IMR-90 (cell line): ENCODE results near the gene LRRC4C. TPM values are rescaled to one million over a fixed set of nuclear protein-coding genes. Genes with fewer than 3 reads are reported as not detected.

Experiments used
- ATAC-seq: fragments of 200-7000 bp; cut with Tn5 transposase; 2 replicates; pipeline ENCODE4 v1.9.1; 2020; ENCODE audit warnings: low read depth, mild to moderate bottlenecking, moderate library complexity
- BruUV-seq: library from RNA; stranded (reverse); fragments of 400-500 nt; replicated peaks from 2 replicates; lab custom pipeline; 2021; lab: Mats Ljungman, UMichigan
- CTCF ChIA-PET: fragments of 300-600 bp; formaldehyde crosslinking; extraction: SDS; loops from one replicate; lab custom pipeline; 2021; ENCODE audit warnings: antibody characterized with exemption; lab: Yijun Ruan, JAX
- POLR2A ChIA-PET: fragments of 300-600 bp; sonication (Branson Sonifier 250); formaldehyde crosslinking; loops from one replicate; lab custom pipeline; 2022; ENCODE audit warnings: antibody characterized with exemption; ENCODE audit not compliant: unreplicated experiment; lab: Charles Lee
- DNase-seq: peaks from one replicate; pipeline ENCODE4 v3.0.0; 2013
- H2AFZ ChIP-seq: replicated peaks from 2 replicates; pipeline ENCODE3; 2013; ENCODE audit warnings: low read length, mild to moderate bottlenecking; ENCODE audit not compliant: poor library complexity
- H2AK5ac ChIP-seq: 2 replicates; pipeline ENCODE4 v1.6.1; 2013; ENCODE audit warnings: low read depth, low read length, inconsistent platforms
- H2AK9ac ChIP-seq: replicated peaks from 2 replicates; pipeline ENCODE3; 2013; ENCODE audit warnings: mild to moderate bottlenecking, low read depth, low read length, moderate library complexity; ENCODE audit not compliant: poor library complexity
- H2BK120ac ChIP-seq: 2 replicates; pipeline ENCODE4 v1.6.1; 2013; ENCODE audit warnings: low read depth, low read length, inconsistent platforms
- H2BK15ac ChIP-seq: 3 replicates; pipeline ENCODE4 v1.6.1; 2013; ENCODE audit warnings: low read depth, low read length, inconsistent platforms
- H2BK20ac ChIP-seq: 2 replicates; pipeline ENCODE4 v1.6.1; 2013; ENCODE audit warnings: low read depth, mild to moderate bottlenecking, inconsistent platforms, low read length, moderate library complexity
- H2BK5ac ChIP-seq: 2 replicates; pipeline ENCODE4 v1.6.1; 2013; ENCODE audit warnings: mild to moderate bottlenecking, low read depth, low read length, inconsistent platforms; ENCODE audit not compliant: poor library complexity, severe bottlenecking
- H3K14ac ChIP-seq: replicated peaks from 2 replicates; pipeline ENCODE4 v1.6.1; 2013; ENCODE audit warnings: low read depth, low read length, inconsistent platforms
- H3K18ac ChIP-seq: 2 replicates; pipeline ENCODE4 v1.6.1; 2013; ENCODE audit warnings: low read depth, low read length, control low read depth
- H3K23ac ChIP-seq: 2 replicates; pipeline ENCODE4 v1.6.1; 2013; ENCODE audit warnings: low read depth, low read length, inconsistent platforms
- H3K27ac ChIP-seq: 2 replicates; pipeline ENCODE4 v1.5.1; 2013; ENCODE audit warnings: mild to moderate bottlenecking, control low read depth, low read length; ENCODE audit not compliant: insufficient read depth
- H3K27me3 ChIP-seq: 2 replicates; pipeline ENCODE4 v1.6.1; 2013; ENCODE audit warnings: low read length; ENCODE audit not compliant: control insufficient read depth, insufficient read depth
- H3K36me3 ChIP-seq: 2 replicates; pipeline ENCODE4 v1.6.1; 2013; ENCODE audit warnings: low read length, mixed read lengths; ENCODE audit not compliant: control insufficient read depth, insufficient read depth
- H3K4ac ChIP-seq: 2 replicates; pipeline ENCODE4 v1.6.1; 2013; ENCODE audit warnings: low read depth, low read length, inconsistent platforms
- H3K4me1 ChIP-seq: 2 replicates; pipeline ENCODE4 v1.6.1; 2013; ENCODE audit warnings: low read length, mixed read lengths; ENCODE audit not compliant: control insufficient read depth, insufficient read depth
- H3K4me2 ChIP-seq: 2 replicates; pipeline ENCODE4 v1.6.1; 2013; ENCODE audit warnings: low read depth, mild to moderate bottlenecking, control low read depth, low read length, moderate library complexity
- H3K4me3 ChIP-seq: 2 replicates; pipeline ENCODE4 v1.5.1; 2013; ENCODE audit warnings: low read depth, mild to moderate bottlenecking, control low read depth, low read length, moderate library complexity; ENCODE audit not compliant: insufficient read depth
- H3K56ac ChIP-seq: 2 replicates; pipeline ENCODE4 v1.6.1; 2013; ENCODE audit warnings: low read length, inconsistent platforms; ENCODE audit not compliant: insufficient read depth; ENCODE audit errors: extremely low read depth
- H3K79me1 ChIP-seq, 2 experiments: 2 replicates each; pipeline ENCODE4 v1.6.1; 2013; ENCODE audit warnings: low read length in 2 of 2, inconsistent platforms in 1 of 2, low read depth in 1 of 2
- H3K9ac ChIP-seq: 2 replicates; pipeline ENCODE4 v1.6.1; 2013; ENCODE audit warnings: low read depth, low read length, control low read depth
- H3K9me1 ChIP-seq: 2 replicates; pipeline ENCODE4 v1.6.1; 2013; ENCODE audit warnings: low read length, inconsistent platforms; ENCODE audit not compliant: insufficient read depth
- H3K9me3 ChIP-seq: 2 replicates; pipeline ENCODE4 v1.6.1; 2013; ENCODE audit warnings: low read length; ENCODE audit not compliant: control insufficient read depth, insufficient read depth
- H4K20me1 ChIP-seq: 2 replicates; pipeline ENCODE4 v1.6.1; 2013; ENCODE audit warnings: low read length, inconsistent platforms; ENCODE audit not compliant: insufficient read depth
- H4K5ac ChIP-seq: 2 replicates; pipeline ENCODE4 v1.6.1; 2013; ENCODE audit warnings: mild to moderate bottlenecking, low read depth, low read length, control low read depth
- H4K8ac ChIP-seq, 2 experiments: 2 replicates each; pipeline ENCODE4 v1.6.1; 2013; ENCODE audit warnings: low read depth in 2 of 2, low read length in 2 of 2, control low read depth in 1 of 2, inconsistent platforms in 1 of 2
- H4K91ac ChIP-seq: 2 replicates; pipeline ENCODE4 v1.6.1; 2013; ENCODE audit warnings: low read depth, low read length, inconsistent platforms; ENCODE audit not compliant: insufficient read depth
- CHD1 ChIP-seq: IDR thresholded peaks from 2 replicates; pipeline ENCODE4 v1.6.1; 2012; ENCODE audit warnings: low read depth, low read length, improper control_type of control experiment
- CTCF ChIP-seq: conservative IDR thresholded peaks from 2 replicates; pipeline ENCODE4 v1.5.1; 2012; ENCODE audit warnings: mild to moderate bottlenecking, low read depth, low read length, improper control_type of control experiment
- MAZ ChIP-seq: IDR thresholded peaks from 2 replicates; pipeline ENCODE4 v1.6.1; 2012; ENCODE audit warnings: low read depth, mild to moderate bottlenecking, low read length, improper control_type of control experiment, moderate library complexity, borderline replicate concordance
- MXI1 ChIP-seq: IDR thresholded peaks from 2 replicates; pipeline ENCODE4 v1.6.1; 2012; ENCODE audit warnings: low read depth, mild to moderate bottlenecking, low read length, moderate library complexity, borderline replicate concordance
- NFE2L2 ChIP-seq: fragments of 150-350 bp; IDR thresholded peaks from 2 replicates; pipeline ENCODE4 v1.6.1; 2016; ENCODE audit warnings: low read depth, mild to moderate bottlenecking, low read length
- POLR2A ChIP-seq: IDR thresholded peaks from 2 replicates; pipeline ENCODE4 v1.6.1; 2012; ENCODE audit warnings: mild to moderate bottlenecking, low read depth, low read length
- RAD21 ChIP-seq: IDR thresholded peaks from 2 replicates; pipeline ENCODE4 v1.6.1; 2012; ENCODE audit warnings: low read length, improper control_type of control experiment
- RFX5 ChIP-seq: IDR thresholded peaks from 2 replicates; pipeline ENCODE4 v1.8.0; 2012; ENCODE audit warnings: low read depth, mild to moderate bottlenecking, low read length, moderate library complexity
- WGBS, 2 experiments: methylation state at CpG; one replicate each; pipeline versions ENCODE4 v1.1.5 to v1.1.7; 2013; ENCODE audit warnings: missing lambda C conversion rate in 2 of 2; ENCODE audit not compliant: insufficient read length in 1 of 2; ENCODE audit errors: extremely low coverage in 2 of 2; 5-methylcytosine and 5-hydroxymethylcytosine counted together
- dilution Hi-C: fragments of 300-500 bp; cut with HindIII; formaldehyde crosslinking; loops from one replicate; pipeline ENCODE4 v1.14.3; 2018; ENCODE audit warnings: low sequenced_read_pairs; ENCODE audit not compliant: unreplicated experiment
- in situ Hi-C: fragments of 300-500 bp; cut with MboI; formaldehyde crosslinking; loops from 3 replicates; pipeline ENCODE4 v1.14.3; 2019; ENCODE audit warnings: low sequenced_read_pairs, inconsistent platforms, mixed read lengths
- intact Hi-C: fragments of 100-400 bp; cut with micrococcal nuclease; formaldehyde crosslinking; loops from 2 replicates; pipeline ENCODE4 v1.10.0; 2022
- polyA plus RNA-seq, 3 experiments: library from polyadenylated mRNA; depleted of rRNA; stranded (reverse); fragments of >200 nt; gene quantifications; 2 replicates each; pipeline ENCODE4 v1.2.3, GENCODE V29; 2012; ENCODE audit warnings: low replicate concordance in 1 of 3
- total RNA-seq: library from RNA; depleted of rRNA; stranded (reverse); fragments of >200 nt; gene quantifications from 2 replicates; pipeline ENCODE4 v1.2.3, GENCODE V29; 2012

The LRRC4C gene
- total and polyA plus RNA-seq, 2 of the 4 experiments (the other 2 are of a cell fraction), result under 0.01 to 0.03 TPM

DNA sequence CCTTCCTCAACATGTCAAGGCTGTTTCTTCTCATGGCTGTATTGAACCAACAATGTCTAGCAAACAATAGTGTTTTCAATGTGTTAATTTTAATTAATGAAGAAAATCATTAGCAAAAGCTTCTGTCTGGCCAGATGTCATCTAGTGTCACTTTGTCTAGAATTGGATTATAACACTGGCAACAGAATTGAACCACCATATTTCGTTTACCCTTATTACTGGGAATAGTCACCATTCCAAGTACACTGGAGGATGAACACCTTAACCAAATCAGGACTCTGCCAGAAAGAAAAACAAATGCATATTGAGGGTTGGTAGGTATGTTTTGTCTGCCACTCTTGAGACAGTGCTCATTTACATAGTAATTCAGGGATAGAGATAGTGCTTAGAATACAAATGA lies 146.2 kb downstream of the LRRC4C start:
- DNase-seq (no peak), ATAC-seq (no peak)
- Histone ChIP-seq H3K9me1 (no peaks in the 10 kb centered on the region), H3K9ac (no peak overlapping the region), H3K18ac (no peak overlapping the region), H3K27me3 (no peaks in the 10 kb centered on the region), H3K36me3 (no peaks in the 10 kb centered on the region), H4K20me1 (no peaks in the 10 kb centered on the region), H2BK20ac (no peak overlapping the region), H3K27ac (no peak overlapping the region), H3K4me3 (no peak overlapping the region), H3K56ac (no peak overlapping the region), H2AK5ac (no peak overlapping the region), H2AK9ac (no peak overlapping the region), H4K8ac (no peak overlapping the region), H2AFZ (no peak overlapping the region), H2BK120ac (no peak overlapping the region), H4K5ac (no peak overlapping the region), H3K23ac (no peak overlapping the region), H3K4me1 (no peaks in the 10 kb centered on the region), H3K79me1 (no peaks in the 10 kb centered on the region), H2BK5ac (no peak overlapping the region), H3K4ac (no peak overlapping the region), H3K4me2 (no peak overlapping the region), H3K14ac (no peak overlapping the region), H2BK15ac (no peak overlapping the region), H4K91ac (no peak overlapping the region), H3K9me3 (peaks cover 7% of the 10 kb centered on the region)
- intact Hi-C loops, result no loop called here
- ChIA-PET POLR2A (no interaction called here), CTCF (no interaction called here)
- in situ Hi-C loops, result no loop called here
- WGBS, 2 experiments, result no CpG with 5 or more reads among the region's 1 CpG
- dilution Hi-C loops, result no loop called here
- TF ChIP-seq POLR2A (no peak), NFE2L2 (no peak), RFX5 (no peak), RAD21 (no peak), MAZ (no peak), CTCF (no peak), MXI1 (no peak), CHD1 (no peak)
- no TSS peak for BruUV-seq
